OCI-LY1 (cell line): ENCODE results near the gene GMDS.

Experiments
- H2AFZ ChIP-seq: fragments of 200-600 bp; sonication (generic), shearing (Covaris generic); 2 replicates; pipeline ENCODE4 v1.6.0; 2014; ENCODE audit warnings: antibody characterized with exemption, mild to moderate bottlenecking, low read length
- H3F3A ChIP-seq: fragments of 200-600 bp; sonication (generic), shearing (Covaris generic); 2 replicates; pipeline ENCODE4 v1.6.0; 2014; ENCODE audit warnings: mild to moderate bottlenecking, antibody characterized with exemption, low read length, moderate library complexity; ENCODE audit not compliant: insufficient read depth
- H3K27ac ChIP-seq: fragments of 200-600 bp; sonication (generic); 2 replicates; pipeline ENCODE4 v1.5.1; 2014; ENCODE audit warnings: low read length, mixed run types, mild to moderate bottlenecking, low read depth; ENCODE audit not compliant: poor library complexity, severe bottlenecking
- H3K27me3 ChIP-seq: fragments of 200-600 bp; sonication (generic); 2 replicates; pipeline ENCODE4 v1.6.0; 2014; ENCODE audit warnings: antibody characterized with exemption, mild to moderate bottlenecking, low read length, moderate library complexity; ENCODE audit not compliant: insufficient read depth
- H3K36me3 ChIP-seq: fragments of 200-600 bp; sonication (generic); 2 replicates; pipeline ENCODE4 v1.6.1; 2014; ENCODE audit warnings: mild to moderate bottlenecking, antibody characterized with exemption, low read length, moderate library complexity, mixed read lengths; ENCODE audit not compliant: insufficient read depth
- H3K4me1 ChIP-seq: fragments of 200-600 bp; sonication (generic); 2 replicates; pipeline ENCODE4 v1.5.1; 2014; ENCODE audit warnings: mild to moderate bottlenecking, low read length, moderate library complexity; ENCODE audit not compliant: insufficient read depth, severe bottlenecking
- H3K4me2 ChIP-seq: fragments of 200-600 bp; sonication (generic), shearing (Covaris generic); 2 replicates; pipeline ENCODE4 v1.6.1; 2014; ENCODE audit warnings: low read length
- H3K4me3 ChIP-seq: fragments of 200-600 bp; sonication (generic); 2 replicates; pipeline ENCODE4 v1.5.1; 2014; ENCODE audit warnings: low read length, low read depth, mild to moderate bottlenecking, mixed read lengths; ENCODE audit not compliant: poor library complexity, severe bottlenecking
- H3K79me2 ChIP-seq: fragments of 200-600 bp; shearing (Covaris generic); 2 replicates; pipeline ENCODE4 v1.6.1; 2016; ENCODE audit warnings: mixed run types, low read length, mixed read lengths; ENCODE audit not compliant: insufficient read depth
- H3K9ac ChIP-seq: fragments of 200-600 bp; sonication (generic), shearing (Covaris generic); 2 replicates; pipeline ENCODE4 v1.6.1; 2014; ENCODE audit warnings: mild to moderate bottlenecking, low read length, mixed read lengths
- H3K9me2 ChIP-seq: fragments of 200-600 bp; sonication (generic), shearing (Covaris generic); 2 replicates; pipeline ENCODE4 v1.6.1; 2014; ENCODE audit warnings: low read depth, mild to moderate bottlenecking, low read length, mixed read lengths
- H3K9me3 ChIP-seq: fragments of 200-600 bp; shearing (Covaris generic); 2 replicates; pipeline ENCODE4 v1.6.1; 2014; ENCODE audit warnings: low read length, mixed read lengths
- H4K20me1 ChIP-seq: fragments of 200-600 bp; sonication (generic), shearing (Covaris generic); 2 replicates; pipeline ENCODE4 v1.6.0; 2016; ENCODE audit warnings: mild to moderate bottlenecking, low read length; ENCODE audit not compliant: insufficient read depth
- CTCF ChIP-seq: fragments of 200-600 bp; sonication (generic), shearing (Covaris generic); IDR thresholded peaks from 2 replicates; pipeline ENCODE4 v1.5.1; 2017; ENCODE audit warnings: mild to moderate bottlenecking, antibody characterized with exemption, low read length, moderate library complexity, mixed read lengths
- EZH2 ChIP-seq: fragments of 200-600 bp; sonication (generic), shearing (Covaris generic); IDR thresholded peaks from 2 replicates; pipeline ENCODE4 v1.8.0; 2017; ENCODE audit warnings: borderline replicate concordance, mixed run types, mild to moderate bottlenecking, antibody characterized with exemption, low read length, moderate library complexity, mixed read lengths

GMDS gene

GRCh38 chr6:1738558-1739081 lies 506.8 kb downstream of the GMDS start:
- H3K4me3 ChIP-seq, result peak overlapping the region; percentile 65
- no peak for TF ChIP-seq EZH2
- TF ChIP-seq CTCF, result no peak
- no peaks in the 10 kb centered on the region for H3K36me3 ChIP-seq
- no peaks in the 10 kb centered on the region for H3K9me2 ChIP-seq
- H2AFZ ChIP-seq, result no peak overlapping the region
- H4K20me1 ChIP-seq, result no peaks in the 10 kb centered on the region
- H3F3A ChIP-seq, result peaks cover 11% of the 10 kb centered on the region
- H3K9me3 ChIP-seq, result no peaks in the 10 kb centered on the region
- no peaks in the 10 kb centered on the region for H3K27me3 ChIP-seq
- no peaks in the 10 kb centered on the region for H3K79me2 ChIP-seq
- H3K9ac ChIP-seq, result peak overlapping the region; percentile 74
- H3K4me1 ChIP-seq, result peaks cover 74% of the 10 kb centered on the region
- H3K27ac ChIP-seq, result peak overlapping the region; percentile 98
- peak overlapping the region; percentile 83 for H3K4me2 ChIP-seq

- Histone ChIP-seq H3K36me3 (no peaks in the 10 kb centered on the region), H3K9me2 (no peaks in the 10 kb centered on the region), H3K9ac (peak overlapping the region; percentile 74), H3K27me3 (no peaks in the 10 kb centered on the region), H3K27ac (peak overlapping the region; percentile 98), H3K9me3 (no peaks in the 10 kb centered on the region), H2AFZ (no peak overlapping the region), H3K4me2 (peak overlapping the region; percentile 83), H3K4me3 (peak overlapping the region; percentile 65), H3K4me1 (peaks cover 78% of the 10 kb centered on the region), H4K20me1 (no peaks in the 10 kb centered on the region), H3F3A (peaks cover 11% of the 10 kb centered on the region), H3K79me2 (no peaks in the 10 kb centered on the region)
- no peak for TF ChIP-seq EZH2
- no peak for TF ChIP-seq CTCF
Observed at GRCh38 chr6:1737463-1738311, 507.7 kb downstream of the GMDS start.

- peaks cover 84% of the 10 kb centered on the region for H3K4me1 ChIP-seq
- H3K27me3 ChIP-seq, result no peaks in the 10 kb centered on the region
- no peaks in the 10 kb centered on the region for H4K20me1 ChIP-seq
- peak overlapping the region; percentile 83 for H3K4me2 ChIP-seq
- H3F3A ChIP-seq, result peaks cover 11% of the 10 kb centered on the region
- H2AFZ ChIP-seq, result no peak overlapping the region
- H3K9ac ChIP-seq, result peak overlapping the region; percentile 74
- H3K4me3 ChIP-seq, result peak overlapping the region; percentile 65
- no peaks in the 10 kb centered on the region for H3K79me2 ChIP-seq
- H3K36me3 ChIP-seq, result no peaks in the 10 kb centered on the region
- H3K27ac ChIP-seq, result peak overlapping the region; percentile 98
- no peak for TF ChIP-seq EZH2
- TF ChIP-seq CTCF, result no peak
- no peaks in the 10 kb centered on the region for H3K9me3 ChIP-seq
- no peaks in the 10 kb centered on the region for H3K9me2 ChIP-seq
Observed at GRCh38 chr6:1736346-1737105, 508.9 kb downstream of the GMDS start.
